KMS-11 (cell line): Measurements from ENCODE around the gene RPS19BP1.

Experiments
- H2AFZ ChIP-seq: fragments of 200-600 bp; sonication (generic); 2 replicates; pipeline ENCODE4 v1.6.1; 2016; ENCODE audit warnings: antibody characterized with exemption, mixed run types, low read depth
- H3K27ac ChIP-seq: fragments of 200-600 bp; sonication (generic); 2 replicates; pipeline ENCODE4 v1.6.1; 2016; ENCODE audit warnings: mild to moderate bottlenecking, mixed run types
- H3K27me3 ChIP-seq: fragments of 200-600 bp; sonication (generic); 2 replicates; pipeline ENCODE4 v1.6.1; 2017; ENCODE audit warnings: mild to moderate bottlenecking, low read depth, mixed run types, moderate library complexity; ENCODE audit not compliant: insufficient read depth
- H3K36me3 ChIP-seq: fragments of 200-600 bp; sonication (generic); 2 replicates; pipeline ENCODE4 v1.6.1; 2017; ENCODE audit warnings: mild to moderate bottlenecking, mixed run types; ENCODE audit not compliant: insufficient read depth
- H3K4me1 ChIP-seq: fragments of 200-600 bp; sonication (generic); 2 replicates; pipeline ENCODE4 v1.6.1; 2016; ENCODE audit warnings: mild to moderate bottlenecking, low read depth, mixed run types; ENCODE audit not compliant: poor library complexity, severe bottlenecking
- H3K4me2 ChIP-seq: fragments of 200-600 bp; sonication (generic); 2 replicates; pipeline ENCODE4 v1.7.0; 2016; ENCODE audit warnings: mild to moderate bottlenecking, mixed run types
- H3K4me3 ChIP-seq: fragments of 200-600 bp; sonication (generic); IDR thresholded peaks from 2 replicates; pipeline ENCODE4 v1.6.1; 2017; ENCODE audit warnings: low read depth, low read length, mixed read lengths; ENCODE audit not compliant: insufficient read depth
- H3K79me2 ChIP-seq: fragments of 200-600 bp; sonication (generic); 2 replicates; pipeline ENCODE4 v1.6.1; 2016; ENCODE audit warnings: low read depth, mixed run types; ENCODE audit not compliant: insufficient read depth
- H3K9ac ChIP-seq: fragments of 200-600 bp; sonication (generic); 2 replicates; pipeline ENCODE4 v1.6.1; 2016; ENCODE audit warnings: mild to moderate bottlenecking, mixed run types
- H4K20me1 ChIP-seq: fragments of 200-600 bp; sonication (generic); 2 replicates; pipeline ENCODE4 v1.6.1; 2016; ENCODE audit warnings: mild to moderate bottlenecking, mixed run types; ENCODE audit not compliant: insufficient read depth
- TF ChIP-seq, protein P1 (sequence below): fragments of 200-600 bp; sonication (generic); conservative IDR thresholded peaks from 2 replicates; pipeline ENCODE4 v1.6.1; 2017; ENCODE audit warnings: low read depth, mild to moderate bottlenecking, antibody characterized with exemption, low read length, moderate library complexity, mixed read lengths

RPS19BP1 gene

GRCh38 chr22:39574779-39575551 is 42.4 kb upstream of the RPS19BP1 start:
- Histone ChIP-seq H4K20me1 (no peaks in the 10 kb centered on the region), H3K9ac (no peak overlapping the region), H3K36me3 (no peaks in the 10 kb centered on the region), H2AFZ (no peak overlapping the region), H3K27me3 (peaks cover 92% of the 10 kb centered on the region), H3K4me2 (no peak overlapping the region), H3K4me1 (no peaks in the 10 kb centered on the region), H3K79me2 (no peaks in the 10 kb centered on the region), H3K27ac (no peak overlapping the region), H3K4me3 (no peak overlapping the region)
- TF ChIP-seq, protein P1, sequence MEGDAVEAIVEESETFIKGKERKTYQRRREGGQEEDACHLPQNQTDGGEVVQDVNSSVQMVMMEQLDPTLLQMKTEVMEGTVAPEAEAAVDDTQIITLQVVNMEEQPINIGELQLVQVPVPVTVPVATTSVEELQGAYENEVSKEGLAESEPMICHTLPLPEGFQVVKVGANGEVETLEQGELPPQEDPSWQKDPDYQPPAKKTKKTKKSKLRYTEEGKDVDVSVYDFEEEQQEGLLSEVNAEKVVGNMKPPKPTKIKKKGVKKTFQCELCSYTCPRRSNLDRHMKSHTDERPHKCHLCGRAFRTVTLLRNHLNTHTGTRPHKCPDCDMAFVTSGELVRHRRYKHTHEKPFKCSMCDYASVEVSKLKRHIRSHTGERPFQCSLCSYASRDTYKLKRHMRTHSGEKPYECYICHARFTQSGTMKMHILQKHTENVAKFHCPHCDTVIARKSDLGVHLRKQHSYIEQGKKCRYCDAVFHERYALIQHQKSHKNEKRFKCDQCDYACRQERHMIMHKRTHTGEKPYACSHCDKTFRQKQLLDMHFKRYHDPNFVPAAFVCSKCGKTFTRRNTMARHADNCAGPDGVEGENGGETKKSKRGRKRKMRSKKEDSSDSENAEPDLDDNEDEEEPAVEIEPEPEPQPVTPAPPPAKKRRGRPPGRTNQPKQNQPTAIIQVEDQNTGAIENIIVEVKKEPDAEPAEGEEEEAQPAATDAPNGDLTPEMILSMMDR, result no peak

DNA sequence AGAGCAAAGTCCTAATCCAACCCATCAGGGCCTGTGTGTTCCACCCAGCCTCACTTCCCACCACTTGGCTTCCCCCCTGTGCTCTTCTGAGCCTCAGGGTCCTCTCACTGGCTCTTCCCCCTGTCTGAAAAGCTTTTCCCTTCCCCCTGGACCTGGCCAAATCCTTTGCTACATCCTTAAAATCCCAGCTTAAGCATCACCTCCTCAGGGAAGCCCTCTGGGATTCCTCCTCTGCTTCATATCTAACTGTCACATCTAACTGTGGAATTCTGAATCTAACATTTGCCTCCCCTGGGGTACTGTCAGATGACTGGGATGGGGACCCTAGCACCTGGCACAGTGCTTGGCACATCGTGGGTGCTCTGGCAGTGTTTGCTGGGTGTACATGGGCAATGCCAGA is 39.0 kb upstream of the RPS19BP1 start:
- TF ChIP-seq, protein P1, result no peak
- Histone ChIP-seq H3K9ac (no peak overlapping the region), H3K4me2 (no peak overlapping the region), H3K27ac (no peak overlapping the region), H3K79me2 (no peaks in the 10 kb centered on the region), H3K4me1 (no peaks in the 10 kb centered on the region), H3K36me3 (no peaks in the 10 kb centered on the region), H4K20me1 (no peaks in the 10 kb centered on the region), H3K27me3 (peaks cover 63% of the 10 kb centered on the region), H2AFZ (no peak overlapping the region), H3K4me3 (no peak overlapping the region)

DNA sequence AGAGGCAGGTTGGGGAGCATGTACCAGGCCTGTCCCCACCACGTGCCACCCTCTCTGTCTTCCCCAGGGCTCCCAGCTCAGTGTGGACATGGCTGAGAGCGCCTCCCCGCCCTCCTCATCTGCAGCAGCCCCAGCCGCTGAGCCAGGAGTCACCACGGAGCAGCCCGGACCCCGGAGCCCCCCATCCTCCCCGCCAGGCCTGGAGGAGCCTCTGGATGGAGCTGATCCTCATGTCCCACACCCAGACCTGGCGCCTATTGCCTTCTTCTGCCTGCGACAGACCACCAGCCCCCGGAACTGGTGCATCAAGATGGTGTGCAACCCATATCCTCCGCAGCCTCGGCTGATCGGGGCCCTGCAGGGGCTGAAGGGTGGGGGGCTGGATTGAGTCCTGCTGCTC is 38.1 kb upstream of the RPS19BP1 start, which contains the start of gene CACNA1I:
Gene CACNA1I (plus strand): TSS at position 89 of the 400 bp plus-strand sequence. CDS start 0 bp downstream, at position 89.
- H3K27me3 ChIP-seq, result peaks cover 55% of the 10 kb centered on the region
- no peak within 1 kb of the TSS for H3K9ac ChIP-seq
- H4K20me1 ChIP-seq, result no peaks in the 10 kb centered on the region
- H3K27ac ChIP-seq, result no peak within 1 kb of the TSS
- no peak within 1 kb of the TSS for H2AFZ ChIP-seq
- no peak within 1 kb of the TSS for H3K4me3 ChIP-seq
- H3K4me2 ChIP-seq, result no peak within 1 kb of the TSS
- H3K79me2 ChIP-seq, result no peaks in the 10 kb centered on the region
- TF ChIP-seq, protein P1, result no peak
- no peaks in the 10 kb centered on the region for H3K36me3 ChIP-seq
- no peaks in the 10 kb centered on the region for H3K4me1 ChIP-seq

GRCh38 chr22:39570226-39570625 is 37.7 kb upstream of the RPS19BP1 start:
- Histone ChIP-seq H3K27ac (no peak overlapping the region), H3K27me3 (peaks cover 50% of the 10 kb centered on the region)

More at GRCh38 chr22:39570226-39570625, 37.7 kb upstream of the RPS19BP1 start:
- H3K79me2 ChIP-seq, result no peaks in the 10 kb centered on the region
- H3K9ac ChIP-seq, result no peak overlapping the region
- H3K4me1 ChIP-seq, result no peaks in the 10 kb centered on the region
- H3K4me2 ChIP-seq, result no peak overlapping the region
- H2AFZ ChIP-seq, result no peak overlapping the region
- no peaks in the 10 kb centered on the region for H3K36me3 ChIP-seq
- no peak overlapping the region for H3K4me3 ChIP-seq
- TF ChIP-seq, protein P1, result no peak
- no peaks in the 10 kb centered on the region for H4K20me1 ChIP-seq
